SK-N-SH (cell line): ENCODE results near the gene ASAP2.

Source experiments
- CTCF ChIP-seq: fragments of 200-600 bp; sonication (generic); IDR thresholded peaks from 2 replicates; pipeline ENCODE4 v1.6.1; 2017; ENCODE audit warnings: antibody characterized with exemption, mild to moderate bottlenecking, moderate library complexity
- MEF2A ChIP-seq: IDR thresholded peaks from 2 replicates; pipeline ENCODE4 v1.4.0; 2012; ENCODE audit warnings: low read depth, borderline replicate concordance
- POLR2AphosphoS5 ChIP-seq: IDR thresholded peaks from 2 replicates; pipeline ENCODE4 v1.6.1; 2012; ENCODE audit warnings: low read depth, low read length
- RAD21 ChIP-seq: IDR thresholded peaks from 2 replicates; pipeline ENCODE4 v1.6.1; 2012; ENCODE audit warnings: mild to moderate bottlenecking, low read length
- RCOR1 ChIP-seq: fragments of 150-350 bp; IDR thresholded peaks from 2 replicates; pipeline ENCODE4 v1.6.1; 2017; ENCODE audit warnings: antibody characterized with exemption, low read length
- YY1 ChIP-seq: IDR thresholded peaks from 2 replicates; pipeline ENCODE4 v1.4.0; 2012; ENCODE audit warnings: low read depth, mild to moderate bottlenecking

GRCh38 chr2:9264301-9264700, 57.7 kb downstream of the ASAP2 start:
- TF ChIP-seq CTCF (no peak), RCOR1 (no peak), RAD21 (no peak), POLR2AphosphoS5 (no peak), YY1 (no peak), MEF2A (no peak)
